HCEC 1CT (cell line): Measurements from ENCODE around the gene TCF21.
A peak's percentile ranks its signal among the peaks of the same experiment; 100 is the strongest.
"Not testable (repeated sequence)": the region's sequence is repeated elsewhere in the genome, so short reads cannot be mapped to it uniquely, and the experiment has no call there.

Source experiments
- DNase-seq: peaks from one replicate; pipeline ENCODE4 v3.0.0-alpha.2; 2017

The TCF21 gene

GRCh38 chr6:133888929-133889556 lies at the start of gene TCF21:
Gene TCF21 (plus strand): TSS chr6:133889113. CDS start chr6:133889398, 285 bp downstream.
- peak; percentile 93 for DNase-seq

DNA sequence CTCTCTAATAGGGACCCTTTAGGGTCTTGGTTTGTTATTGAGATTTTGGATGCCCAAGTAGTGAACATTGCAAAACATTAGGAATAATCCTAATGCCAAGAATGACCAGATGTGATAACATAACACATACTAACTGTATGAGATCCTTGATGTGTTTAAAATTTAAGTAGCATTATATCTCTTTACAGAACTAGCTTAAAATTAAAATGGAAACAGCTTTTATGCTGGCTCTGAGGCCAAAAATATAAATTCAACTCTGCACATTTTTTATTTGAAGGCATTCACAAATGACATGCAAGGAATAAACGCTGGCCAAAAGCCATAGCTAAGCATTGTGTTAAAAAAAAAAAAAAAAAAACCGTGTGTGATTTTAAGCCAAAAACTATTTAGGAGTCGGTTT lies 47.7 kb upstream of the TCF21 start:
- DNase-seq, result no peak

- no peak for DNase-seq
These were observed 45.8 kb upstream of the TCF21 start for GRCh38 chr6:133843098-133843497.

- no peak for DNase-seq
These were observed 44.2 kb upstream of the TCF21 start for GRCh38 chr6:133844709-133845108.

GRCh38 chr6:133854041-133854363 lies 34.9 kb upstream of the TCF21 start:
- no peak for DNase-seq

DNA sequence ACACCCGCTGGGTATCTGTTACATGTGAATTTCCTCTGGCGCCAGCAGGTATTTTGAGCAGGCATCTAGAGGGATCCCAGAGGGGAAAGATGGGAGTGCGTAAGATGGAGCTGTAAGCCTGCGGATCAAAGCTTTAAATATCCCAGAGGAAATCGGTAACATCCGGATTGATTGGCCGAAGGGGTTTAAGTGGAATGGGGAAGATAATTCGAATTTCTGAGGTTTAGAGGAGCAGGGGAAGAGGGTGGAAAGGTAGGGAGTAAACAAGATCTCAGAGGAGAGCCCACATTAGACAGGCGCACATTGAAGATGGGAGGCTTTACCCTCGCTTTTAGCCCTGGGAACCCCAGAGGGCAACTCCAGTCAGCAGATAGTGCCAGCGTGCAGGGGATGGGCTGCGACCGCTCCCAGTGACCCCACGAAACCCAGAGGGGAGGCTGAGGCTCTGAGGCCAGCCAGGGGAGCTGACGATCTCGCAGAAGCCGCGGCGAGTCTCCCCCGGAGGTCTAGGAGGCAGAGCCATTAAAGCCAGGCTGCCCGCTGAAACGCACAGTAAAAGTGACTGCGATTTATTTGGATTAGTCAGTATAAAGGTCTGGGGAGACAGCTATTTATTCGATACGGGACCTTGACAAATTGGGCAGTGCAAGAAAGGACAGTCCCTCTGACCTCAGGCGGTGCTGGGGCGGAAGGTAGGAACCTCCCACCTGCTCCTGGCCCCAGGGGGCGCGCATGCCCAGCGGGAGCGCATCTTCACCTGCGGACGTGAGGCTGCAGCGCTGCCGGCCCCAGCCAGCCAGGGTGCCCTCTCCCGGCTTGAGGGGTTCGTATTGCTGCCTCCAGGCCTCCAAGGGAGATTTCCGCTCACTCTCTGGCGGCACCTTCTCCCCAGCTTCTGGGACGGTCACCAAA lies 34.3 kb upstream of the TCF21 start:
- no peak for DNase-seq

DNA sequence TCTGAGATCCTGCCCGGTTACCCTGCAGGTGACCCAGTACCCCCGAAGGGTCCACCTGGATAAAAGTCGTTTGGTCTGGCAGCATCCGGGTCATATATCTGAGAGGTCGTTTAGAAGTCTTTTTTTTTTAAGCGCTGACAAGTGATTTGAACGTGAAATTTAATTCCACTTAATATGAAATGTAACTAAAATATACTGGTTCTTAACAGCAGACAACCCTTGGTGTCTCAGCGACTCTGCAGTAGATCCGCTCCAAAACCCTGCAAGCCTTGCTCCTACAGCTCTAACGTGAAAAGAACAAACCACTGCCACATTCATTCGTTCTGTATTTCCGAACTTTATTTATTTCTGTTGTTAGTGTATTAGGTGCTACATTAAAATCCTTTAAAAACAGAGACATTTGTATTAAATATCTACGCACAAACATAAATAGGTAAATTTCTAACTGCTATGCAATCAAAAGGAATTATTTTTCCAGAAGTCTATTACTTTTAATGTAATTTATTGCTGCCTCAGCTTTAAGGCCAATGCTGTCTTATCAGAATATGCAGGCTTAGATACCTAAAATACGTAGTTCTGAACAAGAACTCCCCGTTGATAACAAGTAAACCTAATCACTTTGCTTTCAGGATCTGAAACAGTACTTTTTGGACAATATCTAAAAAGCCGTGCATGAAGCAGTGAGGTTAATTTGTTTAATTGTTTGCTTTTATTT lies 33.5 kb upstream of the TCF21 start:
- DNase-seq, result no peak

DNA sequence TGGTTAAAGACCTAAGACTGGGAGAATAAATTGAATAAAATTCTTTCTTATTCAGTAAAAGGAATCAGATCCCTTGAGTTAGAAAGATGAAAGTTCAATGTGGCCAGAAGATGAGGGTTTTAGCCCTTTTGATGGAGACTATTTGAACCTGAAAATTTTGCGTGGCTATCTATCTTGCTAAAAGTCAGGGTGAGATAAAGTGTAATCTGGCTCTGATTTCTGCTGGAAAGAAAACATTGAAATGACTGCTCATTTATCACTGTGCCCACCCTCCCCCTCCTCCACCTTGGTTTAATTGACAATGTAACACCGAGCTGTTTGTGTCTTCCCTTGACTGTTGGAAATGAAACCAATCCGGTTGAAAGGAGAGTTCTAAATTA lies 32.9 kb upstream of the TCF21 start:
- no peak for DNase-seq

GRCh38 chr6:133856911-133857310 lies 32.0 kb upstream of the TCF21 start:
- no peak for DNase-seq

GRCh38 chr6:133857696-133858095 lies 31.2 kb upstream of the TCF21 start:
- no peak for DNase-seq

- not testable (repeated sequence) for DNase-seq
These were observed 27.6 kb upstream of the TCF21 start for GRCh38 chr6:133861337-133861736.

GRCh38 chr6:133863228-133863627 lies 25.7 kb upstream of the TCF21 start:
- no peak for DNase-seq

DNA sequence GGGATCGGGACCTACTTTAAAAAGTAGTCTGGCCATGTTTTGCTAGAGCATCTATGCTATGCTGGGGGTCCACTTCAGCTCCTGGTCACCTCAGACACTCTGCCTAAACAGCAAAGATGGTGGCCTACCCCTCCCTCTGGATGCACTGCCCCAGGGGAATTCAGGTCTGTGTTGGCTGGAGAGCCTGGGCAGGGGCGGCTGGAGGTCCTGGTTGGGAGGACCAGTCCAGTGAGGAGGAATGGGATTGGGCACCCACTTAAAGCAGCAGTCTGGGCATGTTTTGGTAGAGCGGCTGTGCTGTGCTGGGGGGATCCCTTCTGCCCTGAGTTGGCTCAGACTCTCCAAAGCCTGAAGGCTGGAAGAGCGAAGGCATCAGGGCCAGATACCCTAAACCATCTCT lies 23.2 kb upstream of the TCF21 start:
- DNase-seq, result no peak

GRCh38 chr6:133871131-133871530 lies 17.8 kb upstream of the TCF21 start:
- DNase-seq, result no peak

- DNase-seq, result no peak
These were observed 15.4 kb upstream of the TCF21 start for GRCh38 chr6:133873538-133873937.

GRCh38 chr6:133877116-133877515 lies 11.8 kb upstream of the TCF21 start:
- DNase-seq, result peak; percentile 26

DNA sequence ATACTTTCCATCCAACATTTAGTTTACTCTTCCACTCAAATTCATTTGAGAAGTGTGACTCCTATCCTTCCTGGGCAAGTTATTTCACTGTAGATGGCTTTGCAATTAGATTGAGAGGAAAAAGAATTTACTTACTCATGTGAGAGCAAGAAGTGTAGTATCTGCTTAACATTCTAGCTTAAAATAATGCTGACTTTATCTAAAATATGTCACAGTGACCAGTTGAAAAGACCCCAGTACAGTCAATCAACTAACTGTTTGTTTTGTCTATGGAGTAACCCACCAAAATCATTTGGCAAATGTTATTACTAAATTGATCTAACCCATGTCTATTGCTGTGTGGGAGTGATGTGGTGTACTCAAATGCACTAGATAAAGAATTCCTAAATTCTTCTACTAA lies 8.9 kb upstream of the TCF21 start:
- DNase-seq, result no peak

- no peak for DNase-seq
These were observed 8.0 kb upstream of the TCF21 start for GRCh38 chr6:133880896-133881295.

GRCh38 chr6:133886104-133886775 lies 2.7 kb upstream of the TCF21 start:
- DNase-seq, result no peak

DNA sequence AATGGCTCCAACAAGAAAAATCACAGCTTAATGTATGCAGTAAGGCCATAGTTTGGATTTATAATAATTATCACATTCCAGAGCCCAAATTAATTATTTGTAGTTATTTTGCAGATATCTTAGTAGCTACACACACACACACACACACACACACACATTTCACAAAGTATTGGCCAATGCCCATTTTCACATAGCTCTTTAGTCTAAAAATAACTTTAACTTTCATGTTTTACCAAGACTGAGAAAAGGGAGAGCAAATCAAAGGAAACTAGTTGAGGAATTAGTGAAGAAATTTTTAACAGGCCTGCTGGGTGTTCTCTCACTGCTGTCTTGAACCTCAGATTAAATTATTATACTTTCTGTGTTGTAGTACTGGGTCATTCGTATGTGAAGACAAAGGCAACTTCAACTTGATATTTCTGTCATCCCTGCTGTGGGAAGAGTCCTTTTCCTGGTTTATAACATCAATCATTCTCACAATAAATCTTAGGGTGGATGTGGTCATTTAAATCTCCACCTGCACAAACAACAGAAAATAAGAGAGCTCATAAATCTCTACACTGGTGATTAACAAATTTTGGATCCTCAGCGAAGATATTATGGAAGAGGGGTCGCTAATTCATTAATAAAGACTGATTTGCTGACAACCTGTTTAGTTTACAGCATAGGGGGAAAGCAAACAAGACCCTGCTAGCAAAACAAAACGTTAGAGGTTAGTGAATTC lies 1.6 kb upstream of the TCF21 start:
- DNase-seq, result no peak

DNA sequence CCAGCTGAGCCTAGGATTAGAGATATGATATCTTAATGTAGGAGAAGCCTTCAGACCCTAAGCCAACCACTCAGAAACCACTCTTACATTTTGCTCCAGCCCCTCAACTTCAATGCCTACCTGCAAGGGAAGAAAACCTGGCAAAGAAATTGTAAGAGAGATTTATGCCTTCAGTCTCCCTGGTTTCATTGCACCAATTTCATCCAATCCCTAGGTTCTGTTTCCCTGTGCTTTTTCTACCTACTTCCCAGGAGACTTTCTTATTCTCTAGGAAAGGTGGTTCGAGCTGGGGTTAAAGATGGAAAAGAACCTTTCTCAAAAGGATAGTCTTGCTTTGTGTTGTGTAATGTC lies 1.1 kb upstream of the TCF21 start:
- no peak for DNase-seq

- peak; percentile 77 for DNase-seq
These were observed 867 bp downstream of the TCF21 start for GRCh38 chr6:133889557-133890403.
